Fibroblast of lung (primary cell): ENCODE data around the gene PALLD.

Source experiments
- CTCF ChIP-seq, 2 donors: IDR thresholded peaks in 1 of 2; conservative IDR thresholded peaks in 1 of 2; 1 replicate in 1 of 2; 2 replicates in 1 of 2; pipeline ENCODE4 v1.5.1; 2011 to 2012; ENCODE audit warnings: low read length in 2 of 2, control low read depth in 1 of 2, inconsistent platforms in 1 of 2, low read depth in 1 of 2, mild to moderate bottlenecking in 1 of 2
- EZH2 ChIP-seq: IDR thresholded peaks from 2 replicates; pipeline ENCODE4 v1.5.1; 2012; ENCODE audit warnings: low read length, control low read depth, mild to moderate bottlenecking; ENCODE audit errors: missing control alignments

- TF ChIP-seq CTCF (conservative IDR thresholded peaks at IDR 0.05 in 1 of 2, IDR thresholded peaks at IDR 0.05 in 1 of 2; ENCODE audit: low read depth in 1 of 2, low read length in 2 of 2) (no peak), EZH2 (no peak)
Observed at GRCh38 chr4:168524897-168525296, 28.0 kb downstream of the PALLD start.
